Measurements from ENCODE around the gene BOK.
"Not testable (repeated sequence)": the region's sequence is repeated elsewhere in the genome, so short reads cannot be mapped to it uniquely, and the experiment has no call there.

GRCh38 chr2:241566021-241566420, 7.5 kb downstream of the BOK start:
- TF ChIP-seq CTCF, EP300, POLR2A (IDR thresholded peaks at IDR 0.05): not testable (repeated sequence)

Data from tibial nerve (tissue), 4 donors.